ENCODE results near the gene DCLK2. TPM values are rescaled to one million over a fixed set of nuclear protein-coding genes. Genes with fewer than 3 reads are reported as not detected.

The DCLK2 gene
- total RNA-seq, 3 donors from 2014 or later, result 3.0 to 11.8 (median 4.3) TPM

DNA sequence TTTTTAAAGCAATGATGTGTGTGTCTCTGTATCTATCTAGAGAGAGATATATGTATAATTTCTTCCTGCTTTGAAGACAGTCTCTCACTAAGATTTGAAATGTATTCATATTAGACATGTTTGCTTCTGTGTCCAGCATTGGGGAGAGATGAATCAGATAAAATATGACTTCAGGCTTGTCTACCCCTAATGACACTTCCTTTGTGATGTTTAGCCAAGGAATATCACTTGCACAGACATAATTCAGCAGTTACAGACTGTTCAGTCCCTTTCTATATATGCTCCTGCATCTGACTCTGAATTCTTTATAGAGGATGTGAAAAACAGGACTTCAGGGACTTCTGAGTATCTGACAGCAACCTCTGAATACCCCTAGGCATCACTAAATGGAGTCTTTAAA, 158.4 kb downstream of the DCLK2 start:
- no peak overlapping the region for H3K4me3 ChIP-seq

GRCh38 chr4:150237110-150237872, 159.0 kb downstream of the DCLK2 start:
- no peaks in the 10 kb centered on the region for H3K4me1 ChIP-seq (ENCODE audit: low read depth)
- no peak for DNase-seq
- intact Hi-C loops (cut with DNase I, micrococcal nuclease), result no loop called here
- no peak overlapping the region for H3K4me3 ChIP-seq
- TF ChIP-seq, protein P1, sequence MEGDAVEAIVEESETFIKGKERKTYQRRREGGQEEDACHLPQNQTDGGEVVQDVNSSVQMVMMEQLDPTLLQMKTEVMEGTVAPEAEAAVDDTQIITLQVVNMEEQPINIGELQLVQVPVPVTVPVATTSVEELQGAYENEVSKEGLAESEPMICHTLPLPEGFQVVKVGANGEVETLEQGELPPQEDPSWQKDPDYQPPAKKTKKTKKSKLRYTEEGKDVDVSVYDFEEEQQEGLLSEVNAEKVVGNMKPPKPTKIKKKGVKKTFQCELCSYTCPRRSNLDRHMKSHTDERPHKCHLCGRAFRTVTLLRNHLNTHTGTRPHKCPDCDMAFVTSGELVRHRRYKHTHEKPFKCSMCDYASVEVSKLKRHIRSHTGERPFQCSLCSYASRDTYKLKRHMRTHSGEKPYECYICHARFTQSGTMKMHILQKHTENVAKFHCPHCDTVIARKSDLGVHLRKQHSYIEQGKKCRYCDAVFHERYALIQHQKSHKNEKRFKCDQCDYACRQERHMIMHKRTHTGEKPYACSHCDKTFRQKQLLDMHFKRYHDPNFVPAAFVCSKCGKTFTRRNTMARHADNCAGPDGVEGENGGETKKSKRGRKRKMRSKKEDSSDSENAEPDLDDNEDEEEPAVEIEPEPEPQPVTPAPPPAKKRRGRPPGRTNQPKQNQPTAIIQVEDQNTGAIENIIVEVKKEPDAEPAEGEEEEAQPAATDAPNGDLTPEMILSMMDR (IDR thresholded peaks at IDR 0.05), result no peak
- ATAC-seq, result no peak
- no peaks in the 10 kb centered on the region for H3K36me3 ChIP-seq (ENCODE audit: low read depth)
- H3K9me3 ChIP-seq, result no peaks in the 10 kb centered on the region

More for the DNA sequence above, 158.4 kb downstream of the DCLK2 start:
- intact Hi-C loops (cut with DNase I, micrococcal nuclease), result no loop called here
- Histone ChIP-seq H3K36me3 (ENCODE audit: low read depth) (no peaks in the 10 kb centered on the region), H3K4me1 (ENCODE audit: low read depth) (no peaks in the 10 kb centered on the region), H3K9me3 (no peaks in the 10 kb centered on the region)
- DNase-seq (no peak), ATAC-seq (no peak)
- TF ChIP-seq, protein P1 (IDR thresholded peaks at IDR 0.05), result no peak

GRCh38 chr4:150238591-150238990, 160.3 kb downstream of the DCLK2 start:
- DNase-seq (no peak), ATAC-seq (no peak)
- intact Hi-C loops (cut with DNase I, micrococcal nuclease), result no loop called here
- H3K9me3 ChIP-seq, result no peaks in the 10 kb centered on the region
- H3K4me1 ChIP-seq (ENCODE audit: low read depth), result no peaks in the 10 kb centered on the region
- H3K4me3 ChIP-seq, result no peak overlapping the region
- TF ChIP-seq, protein P1 (IDR thresholded peaks at IDR 0.05), result no peak
- H3K36me3 ChIP-seq (ENCODE audit: low read depth), result no peaks in the 10 kb centered on the region

GRCh38 chr4:150240011-150240410, 161.8 kb downstream of the DCLK2 start:
- H3K4me3 ChIP-seq, result no peak overlapping the region
- ATAC-seq (no peak), DNase-seq (no peak)
- H3K4me1 ChIP-seq (ENCODE audit: low read depth), result no peaks in the 10 kb centered on the region
- intact Hi-C loops (cut with DNase I, micrococcal nuclease), result loop anchor here (10.0 kb wide), 1 partner anchor 235 kb away; no protein-coding TSS in a partner anchor
- TF ChIP-seq, protein P1 (IDR thresholded peaks at IDR 0.05), result no peak
- H3K9me3 ChIP-seq, result no peaks in the 10 kb centered on the region
- H3K36me3 ChIP-seq (ENCODE audit: low read depth), result no peaks in the 10 kb centered on the region

DNA sequence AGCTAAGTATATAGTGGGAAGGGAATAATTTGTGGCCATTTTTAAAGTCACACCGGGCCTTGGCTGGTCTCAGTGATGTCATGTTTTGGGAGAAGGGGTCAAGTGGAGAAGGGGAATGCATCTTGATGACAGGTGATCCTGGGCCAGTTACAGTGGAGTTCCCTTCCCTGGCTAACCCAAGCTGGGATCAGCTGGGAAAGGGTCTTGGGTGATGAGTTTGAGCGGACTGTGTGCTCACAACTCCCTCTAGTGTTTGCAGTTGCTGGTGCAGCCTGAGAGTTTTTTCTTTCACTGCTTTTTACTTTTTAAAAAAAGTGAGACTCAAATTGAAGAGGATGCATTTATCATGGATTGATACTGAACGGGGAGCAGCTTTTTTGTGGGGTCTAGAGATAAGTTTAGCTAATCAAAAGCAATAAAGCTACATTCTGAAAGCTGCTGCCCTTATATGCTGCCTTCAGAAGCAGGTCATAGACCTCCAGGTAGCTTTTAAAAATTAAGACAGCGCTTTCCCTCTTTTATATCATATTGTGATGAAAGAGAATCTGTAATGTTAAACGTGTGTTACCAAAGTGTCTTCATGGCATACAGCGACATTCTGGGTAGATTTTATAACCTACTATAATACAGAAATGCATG, 164.7 kb downstream of the DCLK2 start:
- DNase-seq (peak in 1 of 3 donors; percentile 58), ATAC-seq (peak; percentile 63)
- Histone ChIP-seq H3K4me1 (ENCODE audit: low read depth) (no peaks in the 10 kb centered on the region), H3K9me3 (no peaks in the 10 kb centered on the region), H3K36me3 (ENCODE audit: low read depth) (no peaks in the 10 kb centered on the region), H3K4me3 (no peak overlapping the region)
- intact Hi-C loops (cut with DNase I, micrococcal nuclease), result loop anchor here (10.0 kb wide), 1 partner anchor 238 kb away; no protein-coding TSS in a partner anchor
- TF ChIP-seq, protein P1 (IDR thresholded peaks at IDR 0.05), result peak; percentile 64

All from mucosa of descending colon (tissue), 3 donors.